Spleen (tissue), 11 donors: Measurements from ENCODE around the gene CD300E. TPM values are rescaled to one million over a fixed set of nuclear protein-coding genes. Genes with fewer than 3 reads are reported as not detected.

Experiments
- DNase-seq: peaks from one replicate; pipeline ENCODE4 v3.0.0-alpha.2; 2020
- H3K27ac ChIP-seq, 8 donors: fragments of 200-600 bp; sonication (generic) in 7 of 8; 1 replicate in 4 of 8; 2 replicates in 4 of 8; pipeline versions ENCODE4 v1.5.0 to v1.8.0; 2016 to 2021; ENCODE audit warnings: inconsistent platforms in 4 of 8, mild to moderate bottlenecking in 4 of 8, moderate library complexity in 1 of 8
- H3K27me3 ChIP-seq, 7 donors: fragments of 200-600 bp; sonication (generic) in 6 of 7; replicated peaks in 1 of 7; 1 replicate in 4 of 7; 2 replicates in 3 of 7; pipeline versions ENCODE4 v1.5.0 to v1.8.0; 2016 to 2021; ENCODE audit warnings: inconsistent platforms in 3 of 7, mild to moderate bottlenecking in 1 of 7
- H3K36me3 ChIP-seq, 6 donors: fragments of 200-600 bp; sonication (generic) in 5 of 6; 1 replicate in 4 of 6; 2 replicates in 2 of 6; pipeline versions ENCODE4 v1.5.0 to v1.8.0; 2016 to 2021; ENCODE audit warnings: inconsistent platforms in 2 of 6
- H3K4me1 ChIP-seq, 6 donors: fragments of 200-600 bp; sonication (generic) in 5 of 6; 1 replicate in 3 of 6; 2 replicates in 3 of 6; pipeline versions ENCODE4 v1.5.0 to v1.8.0; 2016 to 2021; ENCODE audit warnings: inconsistent platforms in 3 of 6
- H3K4me3 ChIP-seq, 8 donors: fragments of 200-600 bp; sonication (generic) in 7 of 8; 1 replicate in 4 of 8; 2 replicates in 4 of 8; pipeline versions ENCODE4 v1.5.0 to v1.8.0; 2016 to 2021; ENCODE audit warnings: inconsistent platforms in 4 of 8, mild to moderate bottlenecking in 4 of 8, moderate library complexity in 2 of 8
- H3K9me3 ChIP-seq, 8 donors: fragments of 200-600 bp; sonication (generic) in 7 of 8; 1 replicate in 4 of 8; 2 replicates in 4 of 8; pipeline versions ENCODE4 v1.5.0 to v1.8.0; 2016 to 2021; ENCODE audit warnings: inconsistent platforms in 4 of 8
- CTCF ChIP-seq, 11 experiments: fragments of 200-600 bp in 7 of 11; fragments of 450-650 bp in 4 of 11; sonication (generic) in 4 of 11; IDR thresholded peaks in 8 of 11; conservative IDR thresholded peaks in 3 of 11; 1 replicate in 7 of 11; 2 replicates in 4 of 11; pipeline versions ENCODE4 v1.4.0 to v1.8.0; 2016 to 2021; ENCODE audit warnings: antibody characterized with exemption in 11 of 11, inconsistent platforms in 4 of 11, mild to moderate bottlenecking in 1 of 11
- POLR2A ChIP-seq, 3 donors: fragments of 450-650 bp; IDR thresholded peaks; one replicate each; pipeline ENCODE4 v1.5.1; 2017; ENCODE audit warnings: antibody characterized with exemption in 3 of 3, mild to moderate bottlenecking in 1 of 3
- POLR2AphosphoS5 ChIP-seq, 3 donors: sonication (generic); formaldehyde crosslinking; IDR thresholded peaks; one replicate each; pipeline ENCODE4 v1.5.1; 2017; ENCODE audit warnings: antibody characterized with exemption in 3 of 3
- WGBS, 5 donors: extraction: QIAGEN DNeasy Blood & Tissue Kit in 3 of 5; methylation state at CpG; one replicate each; pipeline versions ENCODE4 v1.1.5 to v1.1.7; 2013 to 2018; 5-methylcytosine and 5-hydroxymethylcytosine counted together
- intact Hi-C: fragments of 100-400 bp; cut with DNase I; formaldehyde crosslinking; loops from one replicate; pipeline ENCODE4 v1.15.0; 2023; ENCODE audit warnings: low total_unique reads
- polyA plus RNA-seq, 3 donors: library from polyadenylated mRNA; stranded (reverse); fragments of 200-250 nt; gene quantifications; one replicate each; pipeline ENCODE4 v1.2.1, GENCODE V29; 2013
- total RNA-seq, 7 donors: library from RNA; depleted of rRNA in 3 of 7; stranded (reverse); fragments of >200 nt in 3 of 7; fragmentation: NEBNext Ultra II Directional in 4 of 7; extraction: Animal tissue kit (Norgen Biotek cat#: 25700) in 4 of 7; gene quantifications; one replicate each; pipeline versions ENCODE4 v1.1.0 to v1.2.1, GENCODE V29; 2016 to 2021
- donor health status: healthy with polysubstance abuse.
- donor health status: DM: no; HTN: no; CAD: no; lungs with moderate emphysema.
- donor health status: DM: no; HTN: no; CAD: no.
- donor health status: Bipolar disorder and iron deficiency.
- donor health status: healthy.
- donor health status: DM: no; HTN: no; CAD: no.
- donor health status: DM: yes; HTN: yes; CAD: no.

CD300E gene
- total and polyA plus RNA-seq, 10 donors, result 0.99 to 20.3 (median 5.7) TPM

- TF ChIP-seq POLR2A (IDR thresholded peaks at IDR 0.05) (no peak), CTCF (IDR thresholded peaks at IDR 0.05 in 8 of 11, conservative IDR thresholded peaks at IDR 0.05 in 3 of 11) (no peak), POLR2AphosphoS5 (IDR thresholded peaks at IDR 0.05) (no peak)
- Histone ChIP-seq H3K4me3 (no peak overlapping the region), H3K27me3 (peaks cover 0 to 61% (median 20%) of the 10 kb centered on the region in 7 donors), H3K9me3 (no peaks in the 10 kb centered on the region), H3K27ac (no peak overlapping the region), H3K36me3 (no peaks in the 10 kb centered on the region), H3K4me1 (peaks cover 9 to 36% (median 28%) of the 10 kb centered on the region in 6 donors)
- DNase-seq, result no peak
- 86 to 93% (median 88%) methylated on average over 2 of the region's 2 CpGs for WGBS, 5 donors
- intact Hi-C loops, result no loop called here
These were observed 20.9 kb upstream of the CD300E start for GRCh38 chr17:74644419-74644818.

- H3K27ac ChIP-seq, result no peak overlapping the region
- no peaks in the 10 kb centered on the region for H3K9me3 ChIP-seq
- DNase-seq, result no peak
- no peak overlapping the region for H3K4me3 ChIP-seq
- peaks cover 0 to 57% (median 14%) of the 10 kb centered on the region in 7 donors for H3K27me3 ChIP-seq
- peaks cover 11 to 42% (median 34%) of the 10 kb centered on the region in 6 donors for H3K4me1 ChIP-seq
- no peak for TF ChIP-seq POLR2AphosphoS5 (IDR thresholded peaks at IDR 0.05)
- no peak for TF ChIP-seq POLR2A (IDR thresholded peaks at IDR 0.05)
- TF ChIP-seq CTCF (IDR thresholded peaks at IDR 0.05 in 8 of 11, conservative IDR thresholded peaks at IDR 0.05 in 3 of 11), result no peak
- intact Hi-C loops, result no loop called here
- H3K36me3 ChIP-seq, result no peaks in the 10 kb centered on the region
These were observed 20.3 kb upstream of the CD300E start for GRCh38 chr17:74643826-74644225.

GRCh38 chr17:74642995-74643394, 19.5 kb upstream of the CD300E start:
- 84 to 95% (median 89%) methylated on average over 5 to 7 of the region's 7 CpGs for WGBS, 5 donors
- H3K4me3 ChIP-seq, result no peak overlapping the region
- no peaks in the 10 kb centered on the region for H3K36me3 ChIP-seq
- H3K27me3 ChIP-seq, result peaks cover 0 to 57% (median 12%) of the 10 kb centered on the region in 7 donors
- TF ChIP-seq CTCF (IDR thresholded peaks at IDR 0.05 in 8 of 11, conservative IDR thresholded peaks at IDR 0.05 in 3 of 11), result no peak
- TF ChIP-seq POLR2A (IDR thresholded peaks at IDR 0.05), result no peak
- TF ChIP-seq POLR2AphosphoS5 (IDR thresholded peaks at IDR 0.05), result no peak
- no peak for DNase-seq
- intact Hi-C loops, result no loop called here
- no peaks in the 10 kb centered on the region for H3K9me3 ChIP-seq
- H3K27ac ChIP-seq, result no peak overlapping the region
- peaks cover 12 to 51% (median 40%) of the 10 kb centered on the region in 6 donors for H3K4me1 ChIP-seq

GRCh38 chr17:74642556-74642955, 19.0 kb upstream of the CD300E start:
- Histone ChIP-seq H3K27me3 (peaks cover 0 to 57% (median 8%) of the 10 kb centered on the region in 7 donors), H3K4me1 (peaks cover 13 to 55% (median 42%) of the 10 kb centered on the region in 6 donors), H3K36me3 (no peaks in the 10 kb centered on the region), H3K27ac (peak overlapping the region in 5 of 8 donors; percentile 20 to 73 (median 54)), H3K4me3 (no peak overlapping the region), H3K9me3 (no peaks in the 10 kb centered on the region)
- 60 to 74% (median 65%) methylated on average over 4 of the region's 4 CpGs for WGBS, 5 donors
- no peak for DNase-seq
- intact Hi-C loops, result no loop called here
- no peak for TF ChIP-seq POLR2AphosphoS5 (IDR thresholded peaks at IDR 0.05)

GRCh38 chr17:74641958-74642298, 18.4 kb upstream of the CD300E start:
- H3K4me3 ChIP-seq, result no peak overlapping the region
- DNase-seq, result no peak
- peaks cover 13 to 61% (median 45%) of the 10 kb centered on the region in 6 donors for H3K4me1 ChIP-seq
- H3K27ac ChIP-seq, result peak overlapping the region in 5 of 8 donors; percentile 20 to 73 (median 54)
- TF ChIP-seq POLR2AphosphoS5 (IDR thresholded peaks at IDR 0.05), result no peak
- TF ChIP-seq POLR2A (IDR thresholded peaks at IDR 0.05), result no peak
- no peak for TF ChIP-seq CTCF (IDR thresholded peaks at IDR 0.05 in 8 of 11, conservative IDR thresholded peaks at IDR 0.05 in 3 of 11)
- WGBS, 5 donors, result 71 to 85% (median 79%) methylated on average over 2 of the region's 2 CpGs
- peaks cover 0 to 58% (median 7%) of the 10 kb centered on the region in 7 donors for H3K27me3 ChIP-seq
- no peaks in the 10 kb centered on the region for H3K36me3 ChIP-seq
- intact Hi-C loops, result no loop called here
- H3K9me3 ChIP-seq, result no peaks in the 10 kb centered on the region
